ENCODE results near the gene PPAN. TPM values are rescaled to one million over a fixed set of nuclear protein-coding genes. Genes with fewer than 3 reads are reported as not detected.

The PPAN gene
- total RNA-seq, 4 donors from 2014 or later: 11.7 to 147 (median 24.7) TPM

- Histone ChIP-seq H3K9me3 (no peaks in the 10 kb centered on the region), H3K4me3 (no peak overlapping the region), H3K27me3 (no peaks in the 10 kb centered on the region), H3K27ac (peak overlapping the region in 1 of 4 donors; percentile 66), H3K36me3 (peaks cover 0 to 88% (median 3%) of the 10 kb centered on the region in 3 donors), H3K4me1 (peaks cover 0 to 3% (median 0%) of the 10 kb centered on the region in 4 donors)
- TF ChIP-seq POLR2A (IDR thresholded peaks at IDR 0.05) (no peak), CTCF (IDR thresholded peaks at IDR 0.05) (no peak)
- DNase-seq: no peak
Observed at GRCh38 chr19:10145031-10145430, 38.9 kb downstream of the PPAN start.

DNA sequence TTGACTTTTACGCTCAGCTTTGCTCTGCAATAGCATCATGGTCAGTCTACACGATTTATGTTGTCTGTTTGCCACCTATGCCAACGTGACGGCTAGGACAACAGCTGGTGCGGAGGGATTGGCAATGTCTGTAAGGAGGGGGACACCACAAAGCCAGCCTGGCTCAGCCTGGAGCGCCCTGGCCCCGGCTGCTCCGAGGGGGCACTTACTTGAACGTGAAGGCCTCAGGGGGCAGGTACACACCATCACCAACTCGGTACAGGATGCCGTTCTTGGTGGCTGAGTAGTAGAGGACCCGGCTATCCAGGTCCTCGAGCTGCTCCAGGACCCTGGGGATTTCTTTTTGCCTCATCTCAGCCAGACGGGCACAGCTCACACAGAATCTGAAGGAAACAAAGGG is 40.0 kb downstream of the PPAN start:
- no peaks in the 10 kb centered on the region for H3K9me3 ChIP-seq
- peaks cover 0 to 88% (median 3%) of the 10 kb centered on the region in 3 donors for H3K36me3 ChIP-seq
- no peak overlapping the region for H3K4me3 ChIP-seq
- no peak for TF ChIP-seq CTCF (IDR thresholded peaks at IDR 0.05)
- TF ChIP-seq POLR2A (IDR thresholded peaks at IDR 0.05): no peak
- no peaks in the 10 kb centered on the region for H3K27me3 ChIP-seq
- H3K4me1 ChIP-seq: peaks cover 0 to 3% (median 0%) of the 10 kb centered on the region in 4 donors
- H3K27ac ChIP-seq: no peak overlapping the region
- no peak for DNase-seq

- no peak overlapping the region for H3K27ac ChIP-seq
- H3K27me3 ChIP-seq: no peaks in the 10 kb centered on the region
- no peaks in the 10 kb centered on the region for H3K9me3 ChIP-seq
- no peak for TF ChIP-seq POLR2A (IDR thresholded peaks at IDR 0.05)
- TF ChIP-seq CTCF (IDR thresholded peaks at IDR 0.05): no peak
- H3K4me1 ChIP-seq: no peaks in the 10 kb centered on the region
- peaks cover 0 to 89% (median 0%) of the 10 kb centered on the region in 3 donors for H3K36me3 ChIP-seq
- no peak for DNase-seq
- no peak overlapping the region for H3K4me3 ChIP-seq
Observed at GRCh38 chr19:10149427-10149826, 43.3 kb downstream of the PPAN start.

GRCh38 chr19:10151521-10151920 is 45.4 kb downstream of the PPAN start:
- DNase-seq: no peak
- Histone ChIP-seq H3K27me3 (no peaks in the 10 kb centered on the region), H3K9me3 (no peaks in the 10 kb centered on the region), H3K27ac (no peak overlapping the region), H3K4me3 (no peak overlapping the region), H3K36me3 (peaks cover 0 to 92% (median 0%) of the 10 kb centered on the region in 3 donors), H3K4me1 (no peaks in the 10 kb centered on the region)
- TF ChIP-seq POLR2A (IDR thresholded peaks at IDR 0.05): no peak
- no peak for TF ChIP-seq CTCF (IDR thresholded peaks at IDR 0.05)

DNA sequence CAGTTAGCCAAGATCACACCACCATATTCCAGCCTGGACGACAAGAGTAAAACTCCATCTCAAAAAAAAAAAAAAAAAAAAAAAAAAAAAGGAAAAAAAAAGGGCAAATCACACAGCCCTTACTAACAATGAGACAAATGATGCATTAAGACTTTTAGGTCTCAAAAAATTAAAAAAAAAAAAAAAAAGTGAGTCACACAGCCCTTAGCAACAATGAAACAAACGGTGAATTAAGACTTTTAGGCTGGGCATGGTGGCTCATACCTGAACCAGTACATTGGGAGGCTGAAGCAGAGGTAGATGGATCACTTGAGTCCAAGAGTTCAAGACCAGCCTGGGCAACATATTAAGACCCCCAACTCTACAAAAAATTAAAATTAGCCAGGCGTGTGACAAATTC is 45.9 kb downstream of the PPAN start:
- H3K27ac ChIP-seq: no peak overlapping the region
- TF ChIP-seq POLR2A (IDR thresholded peaks at IDR 0.05) (no peak), CTCF (IDR thresholded peaks at IDR 0.05) (no peak)
- H3K27me3 ChIP-seq: no peaks in the 10 kb centered on the region
- H3K4me3 ChIP-seq: no peak overlapping the region
- DNase-seq: no peak
- H3K4me1 ChIP-seq: no peaks in the 10 kb centered on the region
- H3K36me3 ChIP-seq: peaks cover 0 to 90% (median 0%) of the 10 kb centered on the region in 3 donors
- H3K9me3 ChIP-seq: no peaks in the 10 kb centered on the region

GRCh38 chr19:10155839-10156238 is 49.7 kb downstream of the PPAN start:
- H3K4me1 ChIP-seq: no peaks in the 10 kb centered on the region
- DNase-seq: no peak
- H3K9me3 ChIP-seq: no peaks in the 10 kb centered on the region
- no peak overlapping the region for H3K4me3 ChIP-seq
- H3K36me3 ChIP-seq: peaks cover 0 to 94% (median 0%) of the 10 kb centered on the region in 3 donors
- no peak overlapping the region for H3K27ac ChIP-seq
- no peaks in the 10 kb centered on the region for H3K27me3 ChIP-seq
- TF ChIP-seq CTCF (IDR thresholded peaks at IDR 0.05): no peak
- TF ChIP-seq POLR2A (IDR thresholded peaks at IDR 0.05): no peak

Data from Peyer's patch (tissue), 4 donors.